ENCODE data around the gene MANBA.

The MANBA gene

GRCh38 chr4:102585329-102585728, 175.4 kb downstream of the MANBA start:
- Histone ChIP-seq H3K4me1 (ENCODE audit: control insufficient read depth, low read length) (no peaks in the 10 kb centered on the region), H3K27me3 (ENCODE audit: control insufficient read depth, low read length) (no peaks in the 10 kb centered on the region), H4K20me1 (ENCODE audit: control insufficient read depth, insufficient read depth, low read depth, low read length) (no peaks in the 10 kb centered on the region), H3K36me3 (ENCODE audit: control insufficient read depth, low read length) (peaks cover 91% of the 10 kb centered on the region), H3K79me2 (ENCODE audit: control insufficient read depth, low read length) (no peaks in the 10 kb centered on the region), H3K9me3 (ENCODE audit: control insufficient read depth, insufficient read depth, low read length) (no peaks in the 10 kb centered on the region), H3K9me2 (replicated peaks; ENCODE audit: control insufficient read depth, low read length) (no peaks in the 10 kb centered on the region), H3F3A (ENCODE audit: control insufficient read depth, insufficient read depth) (no peaks in the 10 kb centered on the region), H3K27ac (ENCODE audit: low read depth, low read length) (no peak overlapping the region), H3K4me2 (ENCODE audit: low read length) (no peak overlapping the region), H3K4me3 (ENCODE audit: low read length) (no peak overlapping the region)
- no peak for TF ChIP-seq CTCF (IDR thresholded peaks at IDR 0.05; ENCODE audit: low read depth, low read length, poor library complexity, severe bottlenecking)

DNA sequence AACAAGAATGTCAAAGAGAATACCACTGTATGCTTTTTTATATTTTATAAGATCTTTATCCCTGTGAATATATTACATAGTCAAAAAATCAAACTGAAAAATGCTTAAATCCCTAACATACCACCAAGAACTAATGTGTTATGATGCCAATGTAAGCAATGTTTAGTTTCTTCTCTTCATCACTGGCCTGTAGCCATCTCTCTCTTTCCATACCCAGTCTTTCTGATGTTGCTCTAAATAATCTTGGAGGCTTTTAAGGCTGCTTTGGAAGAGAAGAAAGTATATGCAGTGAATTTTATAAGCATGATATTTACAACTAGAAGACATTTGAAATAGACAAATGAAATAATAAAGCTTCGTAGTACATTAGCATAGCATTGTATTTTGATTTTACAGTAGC, 176.7 kb downstream of the MANBA start:
- H3K27me3 ChIP-seq (ENCODE audit: control insufficient read depth, low read length), result no peaks in the 10 kb centered on the region
- peaks cover 89% of the 10 kb centered on the region for H3K36me3 ChIP-seq (ENCODE audit: control insufficient read depth, low read length)
- H3K9me3 ChIP-seq (ENCODE audit: control insufficient read depth, insufficient read depth, low read length), result no peaks in the 10 kb centered on the region
- no peaks in the 10 kb centered on the region for H3K9me2 ChIP-seq (replicated peaks; ENCODE audit: control insufficient read depth, low read length)
- no peaks in the 10 kb centered on the region for H3K4me1 ChIP-seq (ENCODE audit: control insufficient read depth, low read length)
- no peaks in the 10 kb centered on the region for H4K20me1 ChIP-seq (ENCODE audit: control insufficient read depth, insufficient read depth, low read depth, low read length)
- H3K79me2 ChIP-seq (ENCODE audit: control insufficient read depth, low read length), result no peaks in the 10 kb centered on the region
- H3F3A ChIP-seq (ENCODE audit: control insufficient read depth, insufficient read depth), result no peaks in the 10 kb centered on the region
- H3K4me3 ChIP-seq (ENCODE audit: low read length), result no peak overlapping the region
- TF ChIP-seq EZH2phosphoT487 (IDR thresholded peaks at IDR 0.05; ENCODE audit: borderline replicate concordance, low read length) (no peak), CTCF (IDR thresholded peaks at IDR 0.05; ENCODE audit: low read depth, low read length, poor library complexity, severe bottlenecking) (no peak)
- H3K27ac ChIP-seq (ENCODE audit: low read depth, low read length), result no peak overlapping the region
- H3K4me2 ChIP-seq (ENCODE audit: low read length), result no peak overlapping the region

Data from DOHH2 (cell line).